Mesenteric fat pad (tissue), 1 donor: Measurements from ENCODE around the gene KIF25. TPM values are rescaled to one million over a fixed set of nuclear protein-coding genes. Genes with fewer than 3 reads are reported as not detected.

Source experiments
- DNase-seq: peaks from one replicate; pipeline ENCODE4 v3.0.0-alpha.2; 2020; ENCODE audit warnings: low spot score
- long read RNA-seq: library from polyadenylated mRNA; unstranded; transcript quantifications from one replicate; pipeline ENCODE4 v2.0.0, GENCODE V29; 2020
- total RNA-seq: library from RNA; stranded (reverse); fragmentation: NEBNext Ultra II Directional; extraction: Animal tissue kit (Norgen Biotek cat#: 25700); gene quantifications from one replicate; pipeline ENCODE4 v1.2.1, GENCODE V29; 2021
- donor health status: DM: yes; HTN: yes; CAD: no.

The KIF25 gene
- total RNA-seq, result 0.93 TPM
- long read RNA-seq, partial matches to known transcripts, result 3 of 4 reads
- long read RNA-seq, other reads (novel, unspliced or antisense), result 1 of 4 reads

DNA sequence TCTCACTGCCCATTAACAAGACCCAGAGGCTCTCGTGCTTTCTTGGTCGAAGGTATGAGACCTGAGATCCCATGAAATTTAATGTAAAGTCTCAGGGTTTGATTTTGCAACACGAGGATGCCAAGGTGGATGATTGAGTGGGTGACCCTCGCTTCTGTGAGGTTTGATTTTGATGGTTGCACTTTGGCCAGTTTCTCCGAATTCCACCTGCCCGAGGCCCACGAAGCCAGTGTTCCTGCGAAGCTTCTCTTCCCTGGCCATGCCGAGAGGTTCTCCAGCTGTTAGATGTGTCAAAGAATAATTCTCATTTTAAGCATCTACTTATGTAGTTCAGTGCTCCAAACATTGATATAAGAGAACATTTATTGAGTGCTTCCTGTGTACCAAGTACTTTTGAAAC, at the start of gene KIF25:
TSS of gene KIF25 (plus strand) at position 30 of the 400 bp plus-strand sequence. CDS start 31,915 bp downstream, outside the sequence.
- DNase-seq, result no peak

DNA sequence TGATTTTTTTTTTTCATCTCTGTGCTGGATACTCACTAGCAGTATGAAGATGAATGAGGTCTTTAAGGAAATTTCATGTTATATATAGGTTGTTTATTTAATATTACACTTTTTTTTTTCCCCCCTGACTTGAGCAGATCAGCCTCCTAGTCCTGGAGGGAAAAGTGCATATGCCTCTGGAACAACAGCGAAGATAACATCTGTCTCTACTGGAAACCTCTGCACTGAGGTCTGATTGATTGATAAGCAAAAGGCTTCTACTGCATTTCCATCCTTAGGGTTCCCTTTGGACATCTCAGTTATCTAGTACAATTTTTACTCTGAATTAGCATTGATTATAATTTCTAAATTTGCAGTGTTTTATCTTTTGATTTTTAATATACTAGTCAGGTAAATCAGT, 49.8 kb upstream of the KIF25 start:
- no peak for DNase-seq

DNA sequence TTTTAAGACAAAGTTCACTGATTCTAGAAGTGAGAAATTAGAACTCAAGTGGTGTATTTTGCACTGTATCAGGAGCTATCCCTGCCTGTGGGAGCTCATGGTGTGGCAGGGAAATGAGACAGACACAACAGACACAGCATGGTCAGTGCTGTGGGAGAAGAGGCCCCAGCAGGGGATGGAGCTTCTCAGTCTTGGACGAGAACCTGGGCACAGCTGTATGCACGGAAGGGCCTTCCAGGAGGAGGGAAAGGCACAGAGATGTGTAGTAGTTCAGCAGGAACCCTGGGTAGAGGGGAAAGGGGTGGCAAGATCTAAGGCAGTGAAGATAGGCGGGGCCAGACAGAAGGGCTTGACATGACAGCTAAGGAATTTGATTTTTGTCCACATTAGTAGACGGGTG, 48.8 kb upstream of the KIF25 start:
- no peak for DNase-seq

- DNase-seq, result no peak
These were observed 48.3 kb upstream of the KIF25 start for GRCh38 chr6:167949121-167949684.

DNA sequence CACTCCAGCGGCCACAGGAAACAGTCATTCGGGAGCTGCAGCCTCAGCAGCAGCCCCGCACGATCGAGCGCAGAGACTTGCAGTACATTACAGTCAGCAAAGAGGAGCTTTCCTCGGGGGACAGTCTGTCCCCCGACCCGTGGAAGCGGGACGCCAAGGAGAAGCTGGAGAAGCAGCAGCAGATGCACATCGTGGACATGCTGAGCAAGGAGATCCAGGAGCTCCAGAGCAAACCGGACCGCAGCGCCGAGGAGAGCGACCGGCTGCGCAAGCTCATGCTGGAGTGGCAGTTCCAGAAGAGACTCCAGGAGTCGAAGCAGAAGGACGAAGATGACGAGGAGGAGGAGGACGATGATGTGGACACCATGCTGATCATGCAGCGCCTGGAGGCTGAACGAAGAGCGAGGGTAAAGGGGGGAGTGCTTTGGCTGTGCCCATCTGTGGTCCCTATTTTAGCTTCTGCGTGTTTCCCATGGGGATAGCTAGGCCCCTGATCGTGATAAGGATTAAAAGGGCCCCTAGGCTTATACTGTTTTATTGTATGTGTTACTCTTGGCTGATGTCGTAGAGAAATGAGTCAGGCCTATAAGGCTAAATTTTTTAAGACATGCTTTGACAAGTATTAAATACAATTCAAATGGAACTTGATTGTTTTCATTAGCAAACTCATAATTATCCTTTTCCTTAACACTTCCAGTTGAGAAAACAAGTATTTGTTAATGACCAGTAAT, 45.5 kb upstream of the KIF25 start:
- no peak for DNase-seq

- DNase-seq, result no peak
These were observed 45.0 kb upstream of the KIF25 start for GRCh38 chr6:167952512-167952859.

DNA sequence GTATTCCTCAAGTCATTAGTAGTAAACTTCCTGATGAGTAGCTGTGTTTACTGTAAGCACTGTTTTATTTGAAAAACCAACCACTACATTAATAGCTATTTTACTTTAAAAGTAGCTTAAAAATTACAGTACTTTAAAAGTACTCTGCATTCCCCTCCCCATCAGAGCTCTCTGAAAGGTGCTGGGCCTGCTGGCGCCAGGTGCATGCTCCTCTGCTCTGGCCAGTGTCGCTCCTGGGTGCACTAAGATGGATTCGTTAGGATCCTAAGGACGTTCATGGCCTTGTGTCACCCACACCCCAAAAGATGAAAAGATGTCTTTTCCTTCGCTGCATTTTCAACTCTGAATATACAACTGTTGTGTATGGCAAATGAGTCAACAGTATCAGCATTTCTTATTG, 43.9 kb upstream of the KIF25 start:
- DNase-seq, result no peak

DNA sequence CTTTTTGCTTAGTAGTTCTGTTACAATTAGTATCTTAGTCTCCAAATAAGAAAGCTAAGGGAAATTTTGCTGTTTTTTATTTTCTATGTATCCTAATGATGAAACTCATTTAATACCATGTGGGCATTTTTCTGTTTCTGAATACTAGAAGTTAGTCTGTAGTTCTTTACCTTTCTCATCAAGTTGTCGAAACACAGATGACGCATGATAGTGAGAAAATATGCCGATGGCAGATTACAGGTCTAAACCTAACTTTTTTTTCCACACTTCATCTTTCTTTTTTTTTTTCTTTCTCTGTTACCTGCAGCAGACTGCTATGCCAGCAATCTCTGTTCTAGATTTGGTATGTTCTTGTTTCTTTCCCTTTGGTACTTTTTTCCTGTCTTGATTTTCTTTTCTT, 43.3 kb upstream of the KIF25 start:
- DNase-seq, result no peak

GRCh38 chr6:167956491-167956890, 41.0 kb upstream of the KIF25 start:
- no peak for DNase-seq

DNA sequence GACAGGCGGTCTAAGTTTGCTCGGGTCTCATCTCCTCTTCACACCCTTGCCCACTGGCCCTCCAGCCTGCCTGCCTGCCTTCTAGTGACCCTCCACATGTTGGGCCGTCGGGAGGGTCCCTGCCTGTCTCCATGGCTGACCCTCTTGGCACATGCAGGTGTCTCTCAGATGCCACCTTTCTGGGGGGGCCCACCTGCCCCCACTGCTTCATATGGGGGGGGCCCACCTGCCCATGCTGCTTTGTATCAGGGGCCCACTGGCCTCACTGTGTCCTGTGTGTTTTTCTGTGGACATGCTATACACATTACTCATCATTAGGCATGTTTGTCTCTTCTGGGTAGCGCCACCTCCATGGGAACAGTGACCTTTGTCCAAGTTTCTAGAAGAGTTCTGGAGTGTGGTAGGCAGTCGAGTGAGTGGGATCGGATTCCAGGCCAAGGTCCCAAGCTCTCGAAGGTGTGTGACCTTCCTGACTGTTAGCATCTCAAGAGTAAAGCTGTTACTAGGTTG, 40.4 kb upstream of the KIF25 start:
- DNase-seq, result no peak

GRCh38 chr6:167957626-167958025, 39.8 kb upstream of the KIF25 start:
- no peak for DNase-seq

DNA sequence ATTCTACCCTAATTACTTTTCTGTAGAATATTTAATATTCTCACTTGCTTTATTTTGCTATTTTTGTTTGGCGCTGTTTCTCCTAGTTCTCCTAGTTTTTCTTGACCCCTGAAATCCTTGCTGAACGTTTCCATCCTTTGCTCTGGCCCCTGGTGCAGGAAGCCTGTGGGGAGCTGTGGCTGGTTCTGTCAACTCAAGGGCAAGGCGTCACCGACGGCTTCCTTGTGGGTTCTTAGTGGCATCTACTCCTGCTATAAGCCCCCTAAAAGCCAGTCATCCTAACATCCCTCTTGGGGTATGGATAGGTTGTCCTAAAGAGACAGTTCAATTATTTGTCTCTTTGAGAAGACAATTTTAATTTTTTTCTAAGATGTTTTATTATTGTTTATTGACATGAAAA, 36.9 kb upstream of the KIF25 start:
- no peak for DNase-seq

- DNase-seq, result no peak
These were observed 34.8 kb upstream of the KIF25 start for GRCh38 chr6:167962711-167963110.

DNA sequence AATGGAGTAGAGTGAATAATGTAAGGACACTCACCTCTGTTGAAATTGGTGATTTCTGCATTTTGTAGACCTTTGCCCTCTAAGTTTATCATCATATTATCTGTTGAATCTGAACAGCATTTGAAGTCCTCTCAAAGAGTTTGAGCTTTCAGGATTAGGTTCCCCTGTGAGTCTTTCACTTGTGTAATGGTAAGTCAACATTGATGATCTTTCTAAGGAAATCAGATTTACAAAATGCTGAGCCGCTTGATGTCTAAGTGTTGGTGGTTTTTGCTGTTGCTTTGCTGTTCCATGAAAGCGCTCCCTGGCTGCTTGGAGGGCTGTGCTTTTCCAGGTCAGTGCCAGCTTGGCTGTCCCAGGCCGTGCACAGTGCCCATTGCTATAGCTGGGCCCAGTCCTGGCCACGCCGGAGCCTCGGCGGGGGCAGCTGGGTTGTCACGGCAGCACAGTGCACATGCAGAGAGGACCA, 33.8 kb upstream of the KIF25 start:
- no peak for DNase-seq

DNA sequence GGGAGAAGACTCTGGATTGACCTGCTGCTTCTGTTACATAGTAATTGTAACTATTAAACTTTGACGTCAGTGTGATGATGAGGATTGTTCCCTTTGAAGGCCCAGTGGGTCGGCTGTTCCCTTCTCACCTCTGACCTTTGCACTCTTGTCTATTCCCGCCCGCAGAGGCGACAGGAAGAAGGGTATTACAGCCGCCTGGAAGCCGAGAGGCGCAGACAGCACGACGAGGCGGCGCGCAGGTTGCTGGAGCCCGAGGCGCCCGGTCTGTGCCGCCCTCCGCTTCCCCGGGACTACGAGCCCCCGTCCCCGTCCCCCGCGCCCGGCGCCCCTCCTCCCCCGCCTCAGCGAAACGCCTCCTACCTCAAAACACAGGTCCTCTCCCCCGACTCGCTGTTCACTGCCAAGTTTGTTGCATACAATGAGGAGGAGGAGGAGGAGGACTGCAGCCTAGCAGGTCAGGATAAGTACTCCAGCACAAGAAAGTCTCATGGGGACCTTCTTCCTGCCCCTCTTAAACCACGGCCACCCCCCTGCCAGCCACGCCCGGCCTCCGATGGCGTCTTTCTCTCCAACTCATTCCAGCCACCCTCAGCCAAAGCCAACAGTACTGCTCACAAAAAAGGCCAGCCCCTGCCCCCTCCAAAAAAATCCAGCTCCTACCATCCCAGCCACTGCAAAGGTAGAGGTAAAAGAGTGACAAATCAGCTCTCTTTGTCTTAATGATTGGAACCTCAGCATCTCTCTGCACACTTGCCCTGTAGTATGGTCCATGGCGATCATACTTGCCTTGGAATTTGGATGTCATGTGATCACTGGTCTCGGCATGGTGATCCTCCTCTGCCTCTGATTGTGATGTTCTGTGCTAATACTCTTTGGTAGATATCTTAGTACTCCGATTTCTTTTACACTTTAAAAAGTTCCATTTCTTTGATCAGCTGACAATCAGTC, 31.6 kb upstream of the KIF25 start:
- DNase-seq, result no peak

DNA sequence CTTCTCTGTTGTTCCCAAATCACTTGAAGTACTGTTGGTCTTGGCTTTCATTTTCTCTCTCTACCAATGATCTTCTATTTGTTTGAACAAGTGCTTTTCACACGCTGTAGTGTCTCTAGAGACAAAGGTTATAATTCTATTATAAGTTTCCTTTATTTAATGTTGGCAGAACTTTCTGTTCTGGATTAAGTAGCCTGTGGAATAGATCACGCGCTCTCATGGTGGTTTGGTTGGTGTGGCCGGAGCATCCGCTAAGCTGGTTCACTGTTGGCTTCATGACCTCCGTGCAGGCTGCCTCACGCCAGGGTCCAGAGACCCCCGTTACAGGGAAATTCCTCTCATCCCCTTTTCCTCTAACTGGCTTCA, 30.9 kb upstream of the KIF25 start:
- no peak for DNase-seq

- no peak for DNase-seq
These were observed 29.4 kb upstream of the KIF25 start for GRCh38 chr6:167968091-167968490.

DNA sequence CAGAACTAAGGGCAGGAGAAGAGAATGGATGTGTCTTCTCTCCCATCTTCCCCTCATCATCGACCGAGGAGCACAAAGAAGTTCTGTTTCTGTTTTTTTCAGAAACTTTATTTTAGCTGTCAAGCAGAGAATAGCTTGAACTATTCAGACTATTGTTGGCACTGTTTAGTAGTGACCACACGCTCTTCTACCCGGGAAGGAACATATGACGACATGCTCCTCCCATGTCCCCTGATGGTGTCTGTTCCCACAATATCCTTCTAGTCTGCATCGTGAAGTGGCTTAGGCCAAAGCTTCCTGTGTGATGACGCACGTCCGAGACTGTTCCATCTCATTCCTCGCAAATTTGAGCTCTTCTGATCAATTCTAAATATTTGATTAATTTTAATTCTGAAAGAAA, 27.2 kb upstream of the KIF25 start:
- no peak for DNase-seq

GRCh38 chr6:167972193-167972592, 25.3 kb upstream of the KIF25 start:
- no peak for DNase-seq

- DNase-seq, result no peak
These were observed 24.2 kb upstream of the KIF25 start for GRCh38 chr6:167973148-167973885.
